GM12878 (cell line): ENCODE data around the gene ZDHHC11.
"Not testable (repeated sequence)": the region's sequence is repeated elsewhere in the genome, so short reads cannot be mapped to it uniquely, and the experiment has no call there.

Source experiments
- BHLHE40 ChIP-seq, 2 experiments: fragments of 450-650 bp in 1 of 2; IDR thresholded peaks; 2 replicates each; pipeline ENCODE4 v1.6.1; 2011 to 2017; ENCODE audit warnings: low read depth in 2 of 2, borderline replicate concordance in 1 of 2, improper control_type of control experiment in 1 of 2, low read length in 1 of 2, mild to moderate bottlenecking in 1 of 2
- BRCA1 ChIP-seq: IDR thresholded peaks from 2 replicates; pipeline ENCODE4 v1.6.1; 2011; ENCODE audit warnings: low read depth, low read length, improper control_type of control experiment
- CTCF ChIP-seq, 3 experiments: IDR thresholded peaks in 2 of 3; conservative IDR thresholded peaks in 1 of 3; 2 replicates each; pipeline ENCODE4 v1.5.1; 2011; ENCODE audit warnings: low read depth in 3 of 3, low read length in 3 of 3, mild to moderate bottlenecking in 3 of 3, control low read depth in 2 of 3, moderate library complexity in 2 of 3, inconsistent platforms in 1 of 3, mixed read lengths in 1 of 3; ENCODE audit not compliant: control insufficient read depth in 2 of 3, insufficient read depth in 1 of 3; ENCODE audit errors: extremely low read depth in 1 of 3
- GABPA ChIP-seq: IDR thresholded peaks from 2 replicates; pipeline ENCODE4 v1.6.1; 2014; ENCODE audit warnings: antibody characterized with exemption, low read depth, mild to moderate bottlenecking, inconsistent platforms
- MYC ChIP-seq: IDR thresholded peaks from 2 replicates; pipeline ENCODE4 v1.6.1; 2011; ENCODE audit warnings: mild to moderate bottlenecking, low read length, moderate library complexity, inconsistent platforms; ENCODE audit not compliant: insufficient read depth, insufficient replicate concordance, insufficient read length, severe bottlenecking
- POLR2A ChIP-seq: IDR thresholded peaks from 2 replicates; pipeline ENCODE4 v1.6.1; 2011; ENCODE audit warnings: low read depth, mild to moderate bottlenecking, low read length
- REST ChIP-seq: IDR thresholded peaks from 2 replicates; pipeline ENCODE4 v1.6.1; 2012; ENCODE audit warnings: mild to moderate bottlenecking, low read depth, low read length
- RFX5 ChIP-seq: IDR thresholded peaks from 2 replicates; pipeline ENCODE4 v1.6.1; 2011; ENCODE audit warnings: low read depth, low read length, improper control_type of control experiment
- SUZ12 ChIP-seq: fragments of 200-600 bp; sonication (generic); IDR thresholded peaks from one replicate; pipeline ENCODE4 v1.6.1; 2018; ENCODE audit warnings: antibody characterized with exemption, mild to moderate bottlenecking; ENCODE audit not compliant: unreplicated experiment

DNA sequence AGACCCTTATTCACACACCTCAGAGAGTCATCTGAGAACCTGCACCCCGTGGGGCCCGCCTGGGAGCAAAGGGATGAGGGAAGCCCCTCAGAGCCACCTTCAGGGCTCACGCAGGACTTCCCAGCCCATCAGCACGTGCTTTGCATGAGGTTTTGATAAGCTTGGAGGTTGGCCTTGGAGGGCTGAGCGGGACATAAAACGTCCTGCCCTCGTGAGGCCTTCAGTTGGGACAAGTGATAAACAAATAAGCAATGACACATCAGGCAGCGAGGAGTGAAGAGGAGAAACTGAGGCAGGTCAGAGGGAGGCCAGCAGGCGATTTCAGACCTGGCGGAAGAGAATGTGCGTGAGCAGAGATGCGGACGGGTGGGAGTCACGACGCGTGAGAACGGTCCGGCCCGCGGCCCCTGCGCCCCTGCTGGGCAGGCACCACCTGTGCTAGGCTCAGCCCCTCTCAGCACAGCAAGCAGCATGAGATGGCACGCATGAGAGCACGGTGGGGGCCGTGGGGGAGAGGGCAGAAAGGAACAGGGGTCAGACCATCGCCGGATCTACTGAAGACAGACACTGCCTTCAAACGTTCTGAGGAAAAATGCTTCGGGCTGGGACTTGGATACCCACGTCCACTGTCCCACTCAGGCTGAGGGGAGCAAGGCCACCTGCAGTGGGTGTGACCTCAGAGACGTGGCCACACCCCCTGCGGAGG is 78.8 kb downstream of the ZDHHC11 start:
- TF ChIP-seq POLR2A; CTCF (IDR thresholded peaks at IDR 0.05 in 2 of 3, conservative IDR thresholded peaks at IDR 0.05 in 1 of 3; ENCODE audit: control insufficient read depth in 2 of 3, extremely low read depth in 1 of 3, insufficient read depth in 1 of 3, low read depth in 3 of 3, low read length in 3 of 3); REST; RFX5; SUZ12; BRCA1; BHLHE40 (IDR thresholded peaks at IDR 0.05; ENCODE audit: borderline replicate concordance in 1 of 2, low read depth in 2 of 2, low read length in 1 of 2); GABPA; MYC: not testable (repeated sequence)
